Keratinocyte (primary cell): Measurements from ENCODE around the gene SLC1A3. TPM values are rescaled to one million over a fixed set of nuclear protein-coding genes. Genes with fewer than 3 reads are reported as not detected.

Source experiments
- DNase-seq: peaks from one replicate; pipeline ENCODE4 v3.0.0-alpha.2; 2011; ENCODE audit warnings: low read depth, missing footprints, low spot score
- FAIRE-seq: peaks from 2 replicates; lab custom pipeline; 2011; peaks lifted over from hg19 to GRCh38; lab: Jason Lieb, UNC
- H2AFZ ChIP-seq: 2 replicates; pipeline ENCODE4 v1.6.0; 2012; ENCODE audit warnings: low read length, control low read depth, inconsistent platforms; ENCODE audit not compliant: control insufficient read depth
- H3K27ac ChIP-seq: 2 replicates; pipeline ENCODE4 v1.5.1; 2011; ENCODE audit warnings: low read length; ENCODE audit not compliant: control insufficient read depth, insufficient read depth
- H3K27me3 ChIP-seq: 3 replicates; pipeline ENCODE4 v1.6.0; 2011; ENCODE audit warnings: low read length; ENCODE audit not compliant: control insufficient read depth, insufficient read depth; ENCODE audit errors: extremely low read depth
- H3K36me3 ChIP-seq, 2 experiments: 2 replicates in 1 of 2; 3 replicates in 1 of 2; pipeline ENCODE4 v1.5.1; 2011; ENCODE audit warnings: low read length in 2 of 2, mild to moderate bottlenecking in 1 of 2; ENCODE audit not compliant: control insufficient read depth in 2 of 2, insufficient read depth in 2 of 2; ENCODE audit errors: extremely low read depth in 1 of 2
- H3K4me1 ChIP-seq: 3 replicates; pipeline ENCODE4 v1.5.1; 2011; ENCODE audit warnings: low read length; ENCODE audit not compliant: control insufficient read depth, insufficient read depth; ENCODE audit errors: extremely low read depth
- H3K4me2 ChIP-seq: 3 replicates; pipeline ENCODE4 v1.6.0; 2011; ENCODE audit warnings: low read depth, low read length; ENCODE audit not compliant: control insufficient read depth, insufficient read depth; ENCODE audit errors: extremely low read depth
- H3K4me3 ChIP-seq, 3 experiments: fragments of 200-600 bp in 1 of 3; sonication (generic) in 1 of 3; 2 replicates in 2 of 3; 3 replicates in 1 of 3; pipeline ENCODE4 v1.5.1; 2011 to 2016; ENCODE audit warnings: low read length in 3 of 3, mild to moderate bottlenecking in 3 of 3, control low read depth in 2 of 3, inconsistent platforms in 1 of 3, low read depth in 1 of 3, mixed read lengths in 1 of 3, mixed run types in 1 of 3, moderate library complexity in 1 of 3; ENCODE audit not compliant: control insufficient read depth in 2 of 3, insufficient read depth in 2 of 3; ENCODE audit errors: extremely low read depth in 1 of 3
- H3K79me2 ChIP-seq: 2 replicates; pipeline ENCODE4 v1.6.0; 2012; ENCODE audit warnings: low read length; ENCODE audit not compliant: control insufficient read depth, insufficient read depth
- H3K9ac ChIP-seq: 3 replicates; pipeline ENCODE4 v1.6.0; 2011; ENCODE audit warnings: low read length; ENCODE audit not compliant: control insufficient read depth, insufficient read depth; ENCODE audit errors: extremely low read depth
- H3K9me1 ChIP-seq: 3 replicates; pipeline ENCODE4 v1.6.0; 2011; ENCODE audit warnings: low read length; ENCODE audit not compliant: control insufficient read depth, insufficient read depth; ENCODE audit errors: extremely low read depth
- H3K9me3 ChIP-seq: 2 replicates; pipeline ENCODE4 v1.5.1; 2012; ENCODE audit warnings: low read depth, low read length; ENCODE audit not compliant: control insufficient read depth
- H4K20me1 ChIP-seq: 3 replicates; pipeline ENCODE4 v1.6.0; 2011; ENCODE audit warnings: low read length; ENCODE audit not compliant: control insufficient read depth, insufficient read depth; ENCODE audit errors: extremely low read depth
- EZH2 ChIP-seq: IDR thresholded peaks from one replicate; pipeline ENCODE4 v1.6.1; 2012; ENCODE audit warnings: inconsistent platforms, mild to moderate bottlenecking, low read length, moderate library complexity
- dilution Hi-C: fragments of 300-500 bp; cut with MboI; formaldehyde crosslinking; loops from one replicate; pipeline ENCODE4 v1.7.0; 2020; ENCODE audit warnings: low sequenced_read_pairs; ENCODE audit not compliant: extremely low pct_ligation_motif_present
- polyA plus RNA-seq, 5 experiments: library from polyadenylated mRNA; depleted of rRNA in 3 of 5; stranded (reverse) in 3 of 5; stranded (forward) in 1 of 5; unstranded in 1 of 5; fragments of >200 nt; gene quantifications; 1 replicate in 1 of 5; 2 replicates in 3 of 5; 3 replicates in 1 of 5; pipeline versions ENCODE4 v1.2.1 to v1.2.3, GENCODE V29; 2011 to 2012; ENCODE audit warnings: missing spikeins in 2 of 5, low read depth in 1 of 5, low replicate concordance in 1 of 5
- TF ChIP-seq, protein P1 (sequence below), 3 experiments: IDR thresholded peaks in 1 of 3; conservative IDR thresholded peaks in 1 of 3; optimal IDR thresholded peaks in 1 of 3; 2 replicates in 2 of 3; 3 replicates in 1 of 3; pipeline versions ENCODE3 to v1.5.1; 2011; ENCODE audit warnings: low read length in 3 of 3, mild to moderate bottlenecking in 3 of 3, moderate library complexity in 2 of 3, control low read depth in 1 of 3, inconsistent platforms in 1 of 3; ENCODE audit not compliant: insufficient read depth in 2 of 3; ENCODE audit errors: extremely low read depth in 1 of 3

The SLC1A3 gene
- polyA plus RNA-seq, 1 donor (not counting 4 experiments of a cell fraction or from before 2014, with no cell fraction given) = 22.2 TPM

DNA sequence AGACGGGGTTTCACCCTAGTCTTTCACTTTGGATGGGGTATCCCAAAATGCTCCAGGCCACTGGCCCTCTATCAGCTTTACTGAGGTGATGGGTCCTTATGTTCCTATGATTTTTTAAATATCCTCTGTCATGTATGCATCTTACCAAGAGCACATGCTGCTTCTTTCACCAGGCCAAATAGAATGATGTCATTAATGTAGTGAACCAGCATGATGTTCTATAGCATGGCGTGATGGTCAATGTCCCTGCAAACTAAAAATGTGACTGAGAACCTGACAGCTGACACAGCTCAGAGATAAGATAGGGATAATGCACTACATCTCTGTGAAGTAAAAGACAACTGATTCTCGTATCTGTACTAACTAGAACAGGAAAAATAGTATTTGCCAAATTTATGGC is 103.6 kb downstream of the SLC1A3 start:
- no peak for DNase-seq
- Histone ChIP-seq H3K36me3 (no peaks in the 10 kb centered on the region), H3K27ac (no peak overlapping the region), H3K9ac (no peak overlapping the region), H4K20me1 (no peaks in the 10 kb centered on the region), H3K27me3 (no peaks in the 10 kb centered on the region), H3K4me1 (peaks cover 6% of the 10 kb centered on the region), H3K4me2 (no peak overlapping the region), H2AFZ (no peak overlapping the region), H3K9me1 (no peaks in the 10 kb centered on the region), H3K4me3 (no peak overlapping the region), H3K9me3 (no peaks in the 10 kb centered on the region), H3K79me2 (no peaks in the 10 kb centered on the region)
- dilution Hi-C loops = no loop called here
- FAIRE-seq = no peak
- TF ChIP-seq, protein P1, sequence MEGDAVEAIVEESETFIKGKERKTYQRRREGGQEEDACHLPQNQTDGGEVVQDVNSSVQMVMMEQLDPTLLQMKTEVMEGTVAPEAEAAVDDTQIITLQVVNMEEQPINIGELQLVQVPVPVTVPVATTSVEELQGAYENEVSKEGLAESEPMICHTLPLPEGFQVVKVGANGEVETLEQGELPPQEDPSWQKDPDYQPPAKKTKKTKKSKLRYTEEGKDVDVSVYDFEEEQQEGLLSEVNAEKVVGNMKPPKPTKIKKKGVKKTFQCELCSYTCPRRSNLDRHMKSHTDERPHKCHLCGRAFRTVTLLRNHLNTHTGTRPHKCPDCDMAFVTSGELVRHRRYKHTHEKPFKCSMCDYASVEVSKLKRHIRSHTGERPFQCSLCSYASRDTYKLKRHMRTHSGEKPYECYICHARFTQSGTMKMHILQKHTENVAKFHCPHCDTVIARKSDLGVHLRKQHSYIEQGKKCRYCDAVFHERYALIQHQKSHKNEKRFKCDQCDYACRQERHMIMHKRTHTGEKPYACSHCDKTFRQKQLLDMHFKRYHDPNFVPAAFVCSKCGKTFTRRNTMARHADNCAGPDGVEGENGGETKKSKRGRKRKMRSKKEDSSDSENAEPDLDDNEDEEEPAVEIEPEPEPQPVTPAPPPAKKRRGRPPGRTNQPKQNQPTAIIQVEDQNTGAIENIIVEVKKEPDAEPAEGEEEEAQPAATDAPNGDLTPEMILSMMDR (optimal IDR thresholded peaks at IDR 0.05 in 1 of 3, IDR thresholded peaks at IDR 0.05 in 1 of 3, conservative IDR thresholded peaks at IDR 0.05 in 1 of 3; ENCODE audit: extremely low read depth in 1 of 3, insufficient read depth in 2 of 3, low read length in 3 of 3) = no peak
- no peak for TF ChIP-seq EZH2

DNA sequence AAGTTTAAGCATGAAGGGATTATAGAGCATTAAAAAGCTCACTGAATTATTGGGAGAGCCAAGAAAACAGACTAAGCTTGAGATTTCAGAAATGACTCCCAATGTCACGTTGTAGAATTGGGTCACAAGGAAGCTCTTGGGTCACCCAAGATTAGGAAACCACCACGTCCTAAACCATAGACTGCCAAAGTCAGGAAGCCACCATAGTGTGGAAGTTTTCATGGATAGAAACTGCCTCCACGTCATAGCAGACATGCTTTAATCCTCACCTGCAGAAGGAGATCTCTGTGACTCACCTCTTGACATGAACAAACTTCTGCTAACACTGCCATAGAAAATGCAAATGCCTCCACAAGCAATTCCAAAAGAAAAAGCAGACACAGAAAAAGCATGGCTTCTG is 106.3 kb downstream of the SLC1A3 start:
- peak; percentile 13 for FAIRE-seq
- H3K27me3 ChIP-seq = no peaks in the 10 kb centered on the region
- H3K9me1 ChIP-seq = no peaks in the 10 kb centered on the region
- no peaks in the 10 kb centered on the region for H3K36me3 ChIP-seq
- dilution Hi-C loops = no loop called here
- H3K9ac ChIP-seq = no peak overlapping the region
- H3K27ac ChIP-seq = no peak overlapping the region
- no peak overlapping the region for H2AFZ ChIP-seq
- no peak for TF ChIP-seq EZH2
- TF ChIP-seq, protein P1 (optimal IDR thresholded peaks at IDR 0.05 in 1 of 3, IDR thresholded peaks at IDR 0.05 in 1 of 3, conservative IDR thresholded peaks at IDR 0.05 in 1 of 3; ENCODE audit: extremely low read depth in 1 of 3, insufficient read depth in 2 of 3, low read length in 3 of 3) = no peak
- DNase-seq = no peak
- no peaks in the 10 kb centered on the region for H3K9me3 ChIP-seq
- no peak overlapping the region for H3K4me2 ChIP-seq
- H3K4me3 ChIP-seq = no peak overlapping the region
- no peaks in the 10 kb centered on the region for H3K79me2 ChIP-seq
- H3K4me1 ChIP-seq = peaks cover 6% of the 10 kb centered on the region
- no peaks in the 10 kb centered on the region for H4K20me1 ChIP-seq
